CD4-positive, alpha-beta T cell (primary cell): Measurements from ENCODE around the gene ARHGAP25. TPM values are rescaled to one million over a fixed set of nuclear protein-coding genes. Genes with fewer than 3 reads are reported as not detected.
A peak's percentile ranks its signal among the peaks of the same experiment; 100 is the strongest.

Experiments
- ATAC-seq: fragments of 200-7000 bp; cut with Tn5 transposase; one replicate; pipeline ENCODE4 v1.10.0; 2022; ENCODE audit warnings: mild to moderate bottlenecking; ENCODE audit not compliant: poor library complexity
- CTCF ChIA-PET: fragments of 350-600 bp; sonication (Branson Sonifier 250); formaldehyde crosslinking; loops from one replicate; lab custom pipeline; 2021; ENCODE audit warnings: antibody characterized with exemption, inconsistent platforms; lab: Charles Lee
- POLR2A ChIA-PET: fragments of 350-600 bp; sonication (Branson Sonifier 250); formaldehyde crosslinking; loops from one replicate; lab custom pipeline; 2021; ENCODE audit warnings: antibody characterized with exemption, inconsistent platforms; lab: Charles Lee
- DNase-seq, 14 experiments: peaks; one replicate each; pipeline ENCODE4 v3.0.0-alpha.2; 2013 to 2020; ENCODE audit warnings: mixed read lengths in 2 of 14
- H3K27ac ChIP-seq, 2 donors: one replicate each; pipeline versions ENCODE4 v1.5.1 to v1.7.0; 2013; ENCODE audit warnings: low read length in 2 of 2, low read depth in 1 of 2, mild to moderate bottlenecking in 1 of 2
- H3K27me3 ChIP-seq, 2 experiments: 1 replicate in 1 of 2; 2 replicates in 1 of 2; pipeline versions ENCODE4 v1.6.1 to v1.7.0; 2013; ENCODE audit warnings: low read length in 2 of 2, control low read depth in 1 of 2, mild to moderate bottlenecking in 1 of 2, moderate library complexity in 1 of 2; ENCODE audit not compliant: insufficient read depth in 2 of 2, control insufficient read depth in 1 of 2
- H3K36me3 ChIP-seq: one replicate; pipeline ENCODE4 v1.6.1; 2013; ENCODE audit warnings: low read length, control low read depth; ENCODE audit not compliant: insufficient read depth
- H3K4me1 ChIP-seq: one replicate; pipeline ENCODE4 v1.6.1; 2013; ENCODE audit warnings: low read length, control low read depth; ENCODE audit not compliant: insufficient read depth
- H3K4me3 ChIP-seq: one replicate; pipeline ENCODE4 v1.5.1; 2013; ENCODE audit warnings: mild to moderate bottlenecking, low read length, moderate library complexity
- H3K9me3 ChIP-seq, 2 experiments: 1 replicate in 1 of 2; 2 replicates in 1 of 2; pipeline versions ENCODE4 v1.6.1 to v1.7.0; 2013; ENCODE audit warnings: low read length in 2 of 2, mild to moderate bottlenecking in 2 of 2, control low read depth in 1 of 2, moderate library complexity in 1 of 2; ENCODE audit not compliant: control insufficient read depth in 1 of 2, insufficient read depth in 1 of 2
- H3K27ac Mint-ChIP-seq: one replicate; pipeline ENCODE4 v1.8.0; 2020; ENCODE audit warnings: mixed read lengths
- H3K27me3 Mint-ChIP-seq: one replicate; pipeline ENCODE4 v1.8.0; 2021; ENCODE audit warnings: mixed read lengths
- H3K36me3 Mint-ChIP-seq: one replicate; pipeline ENCODE4 v1.8.0; 2021; ENCODE audit warnings: low read depth, mixed read lengths
- H3K4me1 Mint-ChIP-seq: one replicate; pipeline ENCODE4 v1.8.0; 2021; ENCODE audit warnings: low read depth, mixed read lengths
- H3K4me3 Mint-ChIP-seq: one replicate; pipeline ENCODE4 v1.8.0; 2020; ENCODE audit warnings: mild to moderate bottlenecking, mixed read lengths
- H3K9me3 Mint-ChIP-seq: one replicate; pipeline ENCODE4 v1.8.0; 2020; ENCODE audit warnings: mixed read lengths
- intact Hi-C, 2 experiments: fragments of 100-400 bp; cut with DNase I in 1 of 2; cut with micrococcal nuclease in 1 of 2; formaldehyde crosslinking; loops; one replicate each; pipeline versions ENCODE4 v1.15.1 to v1.9.0; 2023 to 2025; cut with DNase I, micrococcal nuclease
- total RNA-seq, 174 experiments: library from RNA in 2 of 174; stranded (reverse) in 2 of 174; gene quantifications; one replicate each; pipeline ENCODE4 v1.2.3 and lab custom pipeline; 2021 to 2026
- TF ChIP-seq, protein P1 (sequence below): fragments of 200-600 bp; IDR thresholded peaks from one replicate; pipeline ENCODE4 v1.8.0; 2022; ENCODE audit warnings: antibody characterized with exemption, mild to moderate bottlenecking

The ARHGAP25 gene
- total RNA-seq, 2 experiments from 2014 or later, result 39.3 to 41.8 TPM

GRCh38 chr2:68806511-68807109 lies 72.0 kb downstream of the ARHGAP25 start:
- H3K27ac ChIP-seq, result peak overlapping the region in 1 of 2 donors; percentile 33

DNA sequence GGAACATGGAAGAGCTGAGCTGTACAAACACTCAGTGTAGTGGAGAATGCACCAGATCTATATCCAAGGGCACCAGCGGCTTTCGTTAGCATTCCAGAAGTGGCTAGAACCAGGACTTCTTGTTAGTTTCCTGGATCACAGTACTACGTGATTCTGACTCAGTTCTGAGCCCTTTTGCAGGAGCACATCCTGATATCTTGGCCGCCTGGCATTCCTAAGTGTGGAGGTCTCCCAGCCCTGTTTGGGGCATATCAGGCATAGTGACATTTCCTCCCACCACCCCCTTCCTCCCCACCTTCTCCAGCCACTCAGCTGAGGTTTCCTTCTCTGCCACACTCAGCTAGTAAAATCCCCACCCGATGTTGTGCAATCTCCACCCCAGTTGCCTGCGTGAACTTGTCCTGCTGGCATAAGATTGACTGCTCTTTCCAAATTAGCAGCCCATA lies 73.2 kb downstream of the ARHGAP25 start:
- H3K36me3 Mint-ChIP-seq, result peaks cover 67% of the 10 kb centered on the region

More at GRCh38 chr2:68806511-68807109, 72.0 kb downstream of the ARHGAP25 start:
- no peak overlapping the region for H3K4me3 ChIP-seq
- intact Hi-C loops, result no loop called here
- Mint-ChIP-seq H3K36me3 (peaks cover 54% of the 10 kb centered on the region), H3K9me3 (no peaks in the 10 kb centered on the region), H3K4me3 (no peak overlapping the region), H3K27ac (peak overlapping the region; percentile 83), H3K4me1 (peaks cover 68% of the 10 kb centered on the region), H3K27me3 (no peaks in the 10 kb centered on the region)
- no peaks in the 10 kb centered on the region for H3K27me3 ChIP-seq
- peaks cover 30% of the 10 kb centered on the region for H3K4me1 ChIP-seq
- ChIA-PET POLR2A (no interaction called here), CTCF (no interaction called here)
- ATAC-seq (no peak), DNase-seq (peak in 2 of 14 experiments; percentile 44 to 45)
- H3K36me3 ChIP-seq, result peaks cover 91% of the 10 kb centered on the region
- H3K9me3 ChIP-seq, result no peaks in the 10 kb centered on the region
- TF ChIP-seq, protein P1, sequence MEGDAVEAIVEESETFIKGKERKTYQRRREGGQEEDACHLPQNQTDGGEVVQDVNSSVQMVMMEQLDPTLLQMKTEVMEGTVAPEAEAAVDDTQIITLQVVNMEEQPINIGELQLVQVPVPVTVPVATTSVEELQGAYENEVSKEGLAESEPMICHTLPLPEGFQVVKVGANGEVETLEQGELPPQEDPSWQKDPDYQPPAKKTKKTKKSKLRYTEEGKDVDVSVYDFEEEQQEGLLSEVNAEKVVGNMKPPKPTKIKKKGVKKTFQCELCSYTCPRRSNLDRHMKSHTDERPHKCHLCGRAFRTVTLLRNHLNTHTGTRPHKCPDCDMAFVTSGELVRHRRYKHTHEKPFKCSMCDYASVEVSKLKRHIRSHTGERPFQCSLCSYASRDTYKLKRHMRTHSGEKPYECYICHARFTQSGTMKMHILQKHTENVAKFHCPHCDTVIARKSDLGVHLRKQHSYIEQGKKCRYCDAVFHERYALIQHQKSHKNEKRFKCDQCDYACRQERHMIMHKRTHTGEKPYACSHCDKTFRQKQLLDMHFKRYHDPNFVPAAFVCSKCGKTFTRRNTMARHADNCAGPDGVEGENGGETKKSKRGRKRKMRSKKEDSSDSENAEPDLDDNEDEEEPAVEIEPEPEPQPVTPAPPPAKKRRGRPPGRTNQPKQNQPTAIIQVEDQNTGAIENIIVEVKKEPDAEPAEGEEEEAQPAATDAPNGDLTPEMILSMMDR, result no peak

GRCh38 chr2:68809324-68810240 lies 75.0 kb downstream of the ARHGAP25 start:
- H3K4me3 Mint-ChIP-seq, result no peak overlapping the region
- H3K9me3 Mint-ChIP-seq, result no peaks in the 10 kb centered on the region
- ATAC-seq (no peak), DNase-seq (no peak)
- peak overlapping the region; percentile 83 for H3K27ac Mint-ChIP-seq
- H3K4me3 ChIP-seq, result no peak overlapping the region
- H3K27me3 Mint-ChIP-seq, result no peaks in the 10 kb centered on the region
- H3K27ac ChIP-seq, result peak overlapping the region; percentile 51 to 55
- CTCF ChIA-PET, result interaction anchor here (1.1 kb wide), 1 partner anchor 58 kb away, joined by 3 read pairs; no protein-coding TSS in a partner anchor
- H3K36me3 Mint-ChIP-seq, result peaks cover 84% of the 10 kb centered on the region
- TF ChIP-seq, protein P1, result no peak
- H3K4me1 Mint-ChIP-seq, result peaks cover 81% of the 10 kb centered on the region
- peaks cover 90% of the 10 kb centered on the region for H3K36me3 ChIP-seq
- H3K9me3 ChIP-seq, result no peaks in the 10 kb centered on the region
- H3K27me3 ChIP-seq, result no peaks in the 10 kb centered on the region
- H3K4me1 ChIP-seq, result peaks cover 30% of the 10 kb centered on the region
- intact Hi-C loops, result no loop called here
- POLR2A ChIA-PET, result interaction anchor here (0.6 to 1.4 kb wide), 2 partner anchors 14 to 45 kb away, joined by 4 read pairs; no protein-coding TSS in a partner anchor

More for the DNA sequence above, 73.2 kb downstream of the ARHGAP25 start:
- H3K4me1 ChIP-seq, result peaks cover 30% of the 10 kb centered on the region
- peaks cover 90% of the 10 kb centered on the region for H3K36me3 ChIP-seq
- intact Hi-C loops, result no loop called here
- CTCF ChIA-PET, result no interaction called here
- POLR2A ChIA-PET, result interaction anchor here (0.8 to 1.4 kb wide), 3 partner anchors 14 to 38 kb away, joined by 3 to 6 read pairs (median 3); no protein-coding TSS in a partner anchor
- H3K9me3 ChIP-seq, result no peaks in the 10 kb centered on the region
- Mint-ChIP-seq H3K27me3 (no peaks in the 10 kb centered on the region), H3K4me3 (no peak overlapping the region), H3K9me3 (no peaks in the 10 kb centered on the region), H3K27ac (peak overlapping the region; percentile 83), H3K4me1 (peaks cover 80% of the 10 kb centered on the region)
- ATAC-seq (peak; percentile 41), DNase-seq (peak in 4 of 14 experiments; percentile 24 to 67 (median 51))
- H3K27me3 ChIP-seq, result no peaks in the 10 kb centered on the region
- no peak overlapping the region for H3K4me3 ChIP-seq
- TF ChIP-seq, protein P1, result no peak
- peak overlapping the region; percentile 42 to 51 for H3K27ac ChIP-seq
